Lung (tissue), 12 donors: ENCODE data around the gene PFKFB4. TPM values are rescaled to one million over a fixed set of nuclear protein-coding genes. Genes with fewer than 3 reads are reported as not detected.

ENCODE experiments used
- ATAC-seq: fragments of 200-7000 bp; cut with Tn5 transposase; one replicate; pipeline ENCODE4 v1.9.1; 2020; ENCODE audit warnings: moderate number of reproducible peaks; ENCODE audit not compliant: insufficient read depth, low FRiP score
- DNase-seq, 3 donors: peaks; one replicate each; pipeline ENCODE4 v3.0.0-alpha.2; 2013 to 2017
- H3K27ac ChIP-seq, 2 donors: one replicate each; pipeline ENCODE4 v1.5.1; 2013; ENCODE audit warnings: mild to moderate bottlenecking in 2 of 2, moderate library complexity in 2 of 2, control low read depth in 1 of 2, inconsistent platforms in 1 of 2, low read depth in 1 of 2, low read length in 1 of 2
- H3K27me3 ChIP-seq, 3 donors: one replicate each; pipeline ENCODE4 v1.5.1; 2013; ENCODE audit warnings: low read length in 2 of 3; ENCODE audit not compliant: control insufficient read depth in 3 of 3, insufficient read depth in 3 of 3
- H3K36me3 ChIP-seq, 4 donors: one replicate each; pipeline ENCODE4 v1.5.1; 2013; ENCODE audit warnings: low read length in 4 of 4, mild to moderate bottlenecking in 1 of 4, moderate library complexity in 1 of 4; ENCODE audit not compliant: control insufficient read depth in 4 of 4, insufficient read depth in 4 of 4
- H3K4me1 ChIP-seq, 5 donors: one replicate each; pipeline ENCODE4 v1.5.1; 2013; ENCODE audit warnings: low read length in 5 of 5, mild to moderate bottlenecking in 2 of 5, moderate library complexity in 1 of 5; ENCODE audit not compliant: control insufficient read depth in 5 of 5, insufficient read depth in 5 of 5
- H3K4me3 ChIP-seq: one replicate; pipeline ENCODE4 v1.5.1; 2013; ENCODE audit warnings: mild to moderate bottlenecking, control low read depth, moderate library complexity
- H3K9ac ChIP-seq, 2 donors: one replicate each; pipeline ENCODE4 v1.5.1; 2013; ENCODE audit warnings: low read length in 2 of 2, control low read depth in 1 of 2; ENCODE audit not compliant: insufficient read depth in 1 of 2
- H3K9me3 ChIP-seq, 4 donors: one replicate each; pipeline ENCODE4 v1.5.1; 2013; ENCODE audit warnings: low read length in 3 of 4, mild to moderate bottlenecking in 1 of 4, moderate library complexity in 1 of 4; ENCODE audit not compliant: control insufficient read depth in 4 of 4, insufficient read depth in 3 of 4
- CTCF ChIP-seq: IDR thresholded peaks from 2 replicates; pipeline ENCODE4 v1.5.1; 2012; ENCODE audit warnings: mild to moderate bottlenecking; ENCODE audit errors: control extremely low read depth, extremely low read depth
- WGBS, 2 donors: extraction: QIAGEN DNeasy Blood & Tissue Kit; methylation state at CpG; one replicate each; pipeline ENCODE4 v1.1.7; 2013; 5-methylcytosine and 5-hydroxymethylcytosine counted together
- polyA plus RNA-seq, 2 donors: library from polyadenylated mRNA; stranded (reverse); fragments of 200-250 nt; gene quantifications; one replicate each; pipeline ENCODE4 v1.2.1, GENCODE V29; 2013
- total RNA-seq, 2 donors: library from RNA; depleted of rRNA in 1 of 2; stranded (reverse); fragments of >200 nt in 1 of 2; gene quantifications; one replicate each; pipeline ENCODE4 v1.2.1, GENCODE V29; 2014 to 2021
- donor health status: control.
- donor health status: control.
- donor health status: Bipolar disorder and iron deficiency.
- donor health status: healthy.
- donor health status: DM: yes; HTN: yes; CAD: no.

PFKFB4 gene
- total and polyA plus RNA-seq, 4 donors = 3.6 to 15.9 (median 12.1) TPM

GRCh38 chr3:48478626-48479555 lies 77.7 kb downstream of the PFKFB4 start:
- ATAC-seq = no peak
- WGBS, 2 donors = 50 to 65% methylated on average over 19 of the region's 19 CpGs
- H3K4me1 ChIP-seq = peaks cover 0 to 4% (median 0%) of the 10 kb centered on the region in 5 donors
- no peak for DNase-seq
- H3K36me3 ChIP-seq = peaks cover 0 to 12% (median 0%) of the 10 kb centered on the region in 4 donors
- no peaks in the 10 kb centered on the region for H3K27me3 ChIP-seq
- no peak overlapping the region for H3K9ac ChIP-seq
- no peaks in the 10 kb centered on the region for H3K9me3 ChIP-seq
- H3K4me3 ChIP-seq = no peak overlapping the region
- no peak for TF ChIP-seq CTCF
- peak overlapping the region in 1 of 2 donors; percentile 7 for H3K27ac ChIP-seq

- H3K9me3 ChIP-seq = no peaks in the 10 kb centered on the region
- peak overlapping the region in 1 of 2 donors; percentile 9 for H3K27ac ChIP-seq
- no peak for DNase-seq
- WGBS, 2 donors = 87 to 90% methylated on average over 9 of the region's 9 CpGs
- peaks cover 0 to 8% (median 6%) of the 10 kb centered on the region in 5 donors for H3K4me1 ChIP-seq
- H3K9ac ChIP-seq = no peak overlapping the region
- H3K4me3 ChIP-seq = no peak overlapping the region
- TF ChIP-seq CTCF = no peak
- ATAC-seq = no peak
- H3K27me3 ChIP-seq = no peaks in the 10 kb centered on the region
- H3K36me3 ChIP-seq = peaks cover 0 to 12% (median 0%) of the 10 kb centered on the region in 4 donors
Observed at GRCh38 chr3:48477959-48478520, 78.6 kb downstream of the PFKFB4 start.

- no peak for TF ChIP-seq CTCF
- ATAC-seq (no peak), DNase-seq (no peak)
- 87 to 93% methylated on average over 9 of the region's 9 CpGs for WGBS, 2 donors
- no peak overlapping the region for H3K4me3 ChIP-seq
- no peaks in the 10 kb centered on the region for H3K27me3 ChIP-seq
- peaks cover 0 to 12% (median 0%) of the 10 kb centered on the region in 4 donors for H3K36me3 ChIP-seq
- H3K9ac ChIP-seq = no peak overlapping the region
- H3K4me1 ChIP-seq = peaks cover 0 to 8% (median 6%) of the 10 kb centered on the region in 5 donors
- H3K9me3 ChIP-seq = no peaks in the 10 kb centered on the region
- H3K27ac ChIP-seq = no peak overlapping the region
Observed at GRCh38 chr3:48476426-48477053, 80.1 kb downstream of the PFKFB4 start.
